Measurements from ENCODE around the gene PHLDB1. TPM values are rescaled to one million over a fixed set of nuclear protein-coding genes. Genes with fewer than 3 reads are reported as not detected.

PHLDB1 gene
- total RNA-seq, 1 donor from 2014 or later: 562 TPM

GRCh38 chr11:118605116-118605867 lies 2.1 kb upstream of the PHLDB1 start:
- peak; percentile 85 for DNase-seq (ENCODE audit: low spot score)

DNA sequence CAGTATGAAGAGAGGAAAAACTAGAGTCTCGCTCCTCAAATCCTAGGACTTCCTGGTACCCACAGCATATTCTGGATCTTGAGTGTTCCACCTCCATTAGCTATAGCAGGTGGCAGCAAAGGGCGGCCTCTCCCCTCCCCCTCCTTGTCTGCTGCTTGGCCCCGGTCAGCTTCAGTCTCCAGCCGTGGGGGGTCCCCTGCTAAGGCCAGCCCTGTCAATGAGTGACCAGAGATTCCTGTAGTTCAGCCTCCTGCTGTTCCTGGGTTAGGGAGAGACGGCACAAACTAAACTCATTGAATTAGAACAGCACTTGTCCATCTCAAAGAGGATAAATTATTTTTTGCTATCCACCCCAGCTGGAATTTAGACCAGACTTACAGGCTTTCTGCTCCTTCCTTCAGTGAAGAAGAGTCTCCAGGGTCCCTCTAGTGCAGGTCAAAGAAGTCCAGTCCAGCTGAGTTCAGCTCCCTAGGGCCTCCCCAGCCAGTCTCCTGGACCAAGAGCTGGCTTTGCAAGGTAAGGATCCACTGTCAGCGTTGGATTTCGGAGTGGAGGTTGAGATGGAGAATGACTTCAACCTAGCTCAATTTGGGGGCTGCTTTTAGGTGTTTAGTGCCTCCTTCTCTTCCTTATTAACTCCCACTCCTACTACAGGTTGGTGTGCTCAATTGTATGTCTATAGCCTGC lies 1.1 kb upstream of the PHLDB1 start:
- peak; percentile 88 for DNase-seq (ENCODE audit: low spot score)

- peak; percentile 47 for DNase-seq (ENCODE audit: low spot score)
Measured at GRCh38 chr11:118606844-118607228, 579 bp upstream of the PHLDB1 start.

DNA sequence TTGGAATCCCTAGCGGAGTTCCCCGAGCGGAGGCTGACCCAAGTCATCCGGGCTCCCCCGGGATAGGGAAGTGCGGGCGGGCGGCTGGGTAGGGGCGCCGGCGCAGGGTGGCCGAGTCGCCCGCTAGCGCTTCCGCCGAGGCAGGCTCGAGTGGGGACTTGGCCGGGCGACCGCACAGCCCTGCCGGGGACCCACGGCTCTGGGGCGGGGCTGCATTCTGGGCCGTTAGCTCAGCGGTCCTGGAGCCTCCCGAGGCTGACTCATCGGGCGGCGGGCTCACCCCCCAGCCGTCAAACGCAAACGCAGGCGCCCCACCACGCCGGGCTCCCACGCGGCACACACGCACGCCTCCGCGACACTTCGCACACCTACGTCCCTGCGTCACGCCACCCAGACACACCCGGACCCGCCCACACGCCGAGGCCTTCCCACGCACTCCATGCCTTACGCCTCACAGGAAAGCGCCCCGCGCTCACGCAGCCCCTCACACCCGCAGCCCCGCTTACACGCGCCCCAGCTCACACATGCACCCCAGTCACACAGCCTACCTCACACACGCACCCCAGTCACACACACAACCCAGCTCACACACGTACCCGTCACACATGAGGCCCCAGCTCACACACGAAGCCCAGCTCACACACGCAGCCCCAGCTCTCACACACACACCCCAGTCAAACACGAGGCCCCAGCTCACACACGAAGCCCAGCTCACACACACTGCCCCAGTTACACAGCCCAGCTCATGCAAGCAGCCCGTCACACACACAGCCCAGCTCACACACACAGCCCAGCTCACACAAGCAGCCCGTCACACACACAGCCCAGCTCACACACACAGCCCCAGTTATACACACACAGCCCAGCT lies 1.2 kb downstream of the PHLDB1 start:
- DNase-seq (ENCODE audit: low spot score): peak; percentile 93

DNA sequence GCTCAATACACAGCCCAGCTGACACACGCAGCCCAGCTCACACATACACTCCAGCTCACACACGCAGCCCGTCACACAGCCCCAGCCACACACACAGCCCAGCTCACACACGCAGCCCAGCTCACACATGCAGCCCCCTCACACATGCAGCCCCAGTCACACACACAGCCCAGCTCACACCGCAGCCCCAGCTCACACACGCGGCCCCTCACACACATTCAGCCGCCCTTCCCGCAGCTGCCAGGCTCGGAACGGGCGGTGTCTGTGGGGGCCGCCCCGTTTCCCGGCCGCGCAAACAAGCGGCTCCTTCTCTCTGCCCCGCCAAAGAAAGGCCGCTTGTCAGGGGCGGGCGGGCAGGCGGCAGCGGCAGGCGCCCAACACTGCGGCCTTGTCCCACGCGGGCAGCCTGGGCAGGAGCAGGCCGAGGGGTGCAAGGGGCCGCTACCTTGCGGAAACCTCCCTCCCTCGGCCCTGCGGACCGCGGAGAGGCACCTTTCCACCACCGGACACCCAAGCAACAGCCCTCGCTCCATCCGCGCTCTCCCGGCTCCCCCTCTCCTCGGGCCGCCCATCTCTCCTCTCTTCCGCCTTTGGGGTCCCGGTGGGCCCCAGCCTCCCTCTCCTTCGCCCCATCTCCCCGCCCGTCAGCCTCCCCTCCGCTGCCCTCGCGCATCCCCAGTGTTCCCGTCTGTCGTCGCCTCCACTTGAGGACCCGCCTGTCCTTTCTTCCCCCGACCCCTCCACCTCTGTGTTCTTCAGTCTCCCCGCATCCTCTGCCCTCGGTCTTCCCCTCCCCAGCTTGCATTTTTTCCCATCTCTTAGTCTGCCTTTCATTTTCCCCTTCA lies 2.2 kb downstream of the PHLDB1 start:
- peak; percentile 87 for DNase-seq (ENCODE audit: low spot score)

- DNase-seq (ENCODE audit: low spot score): peak; percentile 89
Measured at GRCh38 chr11:118610225-118610772, 2.9 kb downstream of the PHLDB1 start.

DNA sequence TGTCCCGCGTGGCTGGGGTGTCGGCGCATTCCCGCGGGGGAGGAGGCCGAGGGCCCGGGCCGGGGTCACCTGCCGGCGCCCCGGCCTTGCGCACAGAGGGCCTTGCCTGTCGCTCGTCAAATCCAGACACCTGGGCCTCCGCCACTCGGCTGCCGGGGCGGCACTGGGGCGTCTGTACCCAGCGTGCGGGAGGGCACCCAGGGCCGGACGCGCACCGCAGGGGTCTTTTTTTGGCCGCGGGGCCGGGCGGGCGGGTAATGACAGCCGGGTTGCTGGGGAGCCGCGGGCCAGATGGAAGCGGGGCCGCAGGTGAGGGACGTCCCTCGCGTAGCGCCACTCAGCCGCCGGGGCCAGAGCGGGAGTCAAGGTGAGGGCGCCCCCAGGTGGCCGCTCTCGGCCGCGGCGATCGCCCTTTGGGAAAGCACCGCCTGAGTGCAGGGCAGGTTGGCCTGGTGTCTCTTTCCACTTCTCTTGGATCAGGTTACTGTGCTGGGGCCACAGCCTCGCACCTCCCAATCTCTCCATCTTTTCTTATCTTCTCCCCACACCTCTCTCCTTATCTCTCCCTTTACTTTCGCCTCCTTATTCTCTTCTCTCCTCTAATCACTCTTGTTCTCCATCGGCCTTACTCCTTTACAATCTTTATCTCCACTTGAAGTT lies 3.5 kb downstream of the PHLDB1 start:
- peak; percentile 95 for DNase-seq (ENCODE audit: low spot score)

DNA sequence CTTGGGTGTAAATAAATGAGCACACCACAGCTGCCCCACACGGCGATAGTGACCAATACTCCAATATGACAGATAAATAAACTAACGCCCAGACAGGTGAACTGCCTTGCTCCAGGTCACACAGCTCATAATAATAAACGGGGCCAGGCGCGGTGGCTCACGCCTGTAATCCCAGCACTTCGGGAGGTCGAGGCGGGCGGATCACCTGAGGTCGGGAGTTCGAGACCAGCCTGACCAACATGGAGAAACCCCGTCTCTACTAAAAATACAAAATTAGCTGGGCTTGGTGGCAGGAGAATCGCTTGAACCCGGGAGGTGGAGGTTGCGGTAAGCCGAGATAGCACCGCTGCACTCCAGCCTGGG lies 4.0 kb downstream of the PHLDB1 start:
- DNase-seq (ENCODE audit: low spot score): peak; percentile 62

- DNase-seq (ENCODE audit: low spot score): peak; percentile 90
Measured at GRCh38 chr11:118612378-118612777, 5.0 kb downstream of the PHLDB1 start.

DNA sequence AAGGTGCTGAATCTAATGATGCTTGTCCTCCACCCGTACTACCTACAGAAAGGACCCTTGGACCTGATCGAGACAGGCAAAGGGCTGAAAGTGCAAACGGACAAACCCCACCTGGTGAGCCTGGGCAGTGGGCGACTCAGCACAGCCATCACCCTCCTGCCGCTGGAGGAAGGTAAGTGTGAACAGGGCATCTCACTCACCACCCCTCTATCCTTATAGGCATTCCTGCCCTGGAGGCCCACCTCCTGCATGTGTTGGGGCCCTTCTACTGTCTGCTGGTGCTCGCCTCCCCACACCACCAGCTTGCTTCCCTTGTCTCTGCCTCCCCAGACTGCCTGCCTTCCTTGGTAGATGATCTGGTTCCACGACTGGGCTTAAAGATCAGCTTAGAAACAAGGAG lies 7.1 kb downstream of the PHLDB1 start:
- DNase-seq (ENCODE audit: low spot score): peak; percentile 81

- peak; percentile 65 for DNase-seq (ENCODE audit: low spot score)
Measured at GRCh38 chr11:118615282-118615975, 8.0 kb downstream of the PHLDB1 start.

- peak; percentile 72 for DNase-seq (ENCODE audit: low spot score)
Measured at GRCh38 chr11:118615976-118616371, 8.6 kb downstream of the PHLDB1 start.

- no peak for DNase-seq (ENCODE audit: low spot score)
Measured at GRCh38 chr11:118618115-118618990, 10.9 kb downstream of the PHLDB1 start.

DNA sequence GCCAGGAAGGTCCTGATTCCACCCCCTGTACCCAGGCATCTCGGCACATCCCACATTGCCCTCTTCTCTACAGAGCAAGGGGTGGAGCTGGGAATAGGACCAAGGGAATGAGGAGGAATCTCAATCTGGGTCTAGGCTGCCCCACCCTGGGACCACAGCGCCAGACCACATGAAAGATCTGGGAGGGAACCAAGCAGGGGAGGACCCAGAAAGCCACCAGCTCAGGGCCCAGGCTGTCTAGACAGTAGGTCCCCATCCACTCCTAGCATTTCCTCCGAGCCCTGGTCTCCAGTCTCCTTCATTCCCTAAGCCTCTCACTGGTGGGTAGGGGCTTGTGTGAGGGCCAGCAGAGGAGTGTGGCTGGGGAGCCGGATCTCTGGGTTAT lies 11.6 kb downstream of the PHLDB1 start:
- no peak for DNase-seq (ENCODE audit: low spot score)

DNA sequence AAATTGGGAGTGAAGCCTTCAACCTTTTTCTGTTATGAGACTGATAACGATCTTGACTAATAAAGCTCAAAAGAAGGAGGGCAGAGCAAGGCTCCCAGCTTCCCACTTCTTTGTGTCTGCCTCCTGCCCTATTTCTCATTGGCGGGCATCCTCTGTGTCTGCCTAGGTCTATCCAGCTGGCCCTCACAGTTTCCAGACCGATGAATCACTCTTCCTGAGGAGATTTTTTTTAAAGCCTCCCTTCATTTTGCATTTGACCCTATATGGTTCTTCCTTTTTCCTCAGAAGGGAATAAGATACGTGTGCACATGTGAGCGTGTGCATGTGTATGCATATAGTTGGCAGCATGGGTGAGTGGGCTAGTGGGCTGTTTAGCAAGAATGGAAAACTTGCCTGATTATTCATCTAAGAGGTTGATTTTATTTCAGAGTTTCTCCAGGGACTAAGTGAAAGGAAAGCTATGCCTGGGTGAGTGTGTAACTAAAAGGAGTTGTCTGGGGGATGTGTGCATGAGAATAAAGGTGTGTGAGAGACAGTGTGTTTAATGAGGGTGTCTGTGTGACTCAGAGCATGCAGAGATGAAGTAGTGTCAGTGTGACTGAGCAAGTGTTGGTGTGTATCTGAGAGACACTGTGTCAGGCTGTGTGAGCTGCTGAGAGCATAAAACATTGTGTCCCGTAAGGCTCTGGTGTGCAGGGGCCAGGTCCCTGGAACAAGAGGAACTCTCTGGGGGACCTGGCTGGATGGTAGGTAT lies 12.2 kb downstream of the PHLDB1 start:
- no peak for DNase-seq (ENCODE audit: low spot score)

- no peak for DNase-seq (ENCODE audit: low spot score)
Measured at GRCh38 chr11:118620529-118621070, 13.2 kb downstream of the PHLDB1 start.

- no peak for DNase-seq (ENCODE audit: low spot score)
Measured at GRCh38 chr11:118621071-118621783, 13.8 kb downstream of the PHLDB1 start.
